CD14-positive monocyte (primary cell): Measurements from ENCODE around the gene DCLRE1B. TPM values are rescaled to one million over a fixed set of nuclear protein-coding genes. Genes with fewer than 3 reads are reported as not detected.

Source experiments
- DNase-seq, 3 donors: peaks; one replicate each; pipeline ENCODE4 v3.0.0-alpha.2; 2011 to 2022
- H2AFZ ChIP-seq: 2 replicates; pipeline ENCODE4 v1.6.0; 2012; ENCODE audit warnings: mild to moderate bottlenecking, low read depth, low read length, inconsistent platforms; ENCODE audit not compliant: insufficient read depth, poor library complexity, severe bottlenecking
- H3K27ac ChIP-seq, 2 donors: 1 replicate in 1 of 2; 2 replicates in 1 of 2; pipeline ENCODE4 v1.5.1; 2012 to 2013; ENCODE audit warnings: low read length in 2 of 2, control low read depth in 1 of 2, inconsistent platforms in 1 of 2, low read depth in 1 of 2, mild to moderate bottlenecking in 1 of 2
- H3K27me3 ChIP-seq, 2 donors: one replicate each; pipeline versions ENCODE4 v1.6.0 to v1.6.1; 2011 to 2013; ENCODE audit warnings: low read length in 2 of 2; ENCODE audit not compliant: control insufficient read depth in 2 of 2, insufficient read depth in 2 of 2
- H3K36me3 ChIP-seq, 2 donors: replicated peaks in 1 of 2; 1 replicate in 1 of 2; 2 replicates in 1 of 2; pipeline versions ENCODE4 v1.5.1 to v1.6.1; 2012 to 2013; ENCODE audit warnings: low read length in 2 of 2, control low read depth in 1 of 2, inconsistent platforms in 1 of 2, mild to moderate bottlenecking in 1 of 2; ENCODE audit not compliant: insufficient read depth in 2 of 2, control insufficient read depth in 1 of 2
- H3K4me1 ChIP-seq, 2 donors: 1 replicate in 1 of 2; 2 replicates in 1 of 2; pipeline versions ENCODE4 v1.5.1 to v1.6.1; 2012 to 2013; ENCODE audit warnings: low read length in 2 of 2, control low read depth in 1 of 2, inconsistent platforms in 1 of 2, mild to moderate bottlenecking in 1 of 2, moderate library complexity in 1 of 2; ENCODE audit not compliant: insufficient read depth in 2 of 2, control insufficient read depth in 1 of 2
- H3K4me2 ChIP-seq: replicated peaks from 2 replicates; pipeline ENCODE3; 2012; ENCODE audit warnings: low read length, moderate library complexity, mild to moderate bottlenecking; ENCODE audit not compliant: poor library complexity, severe bottlenecking; ENCODE audit errors: extremely low read depth
- H3K4me3 ChIP-seq, 3 experiments: fragments of 200-600 bp in 1 of 3; sonication (generic) in 1 of 3; replicated peaks in 1 of 3; 1 replicate in 2 of 3; 2 replicates in 1 of 3; pipeline ENCODE4 v1.5.1; 2011 to 2013; ENCODE audit warnings: low read length in 3 of 3, mild to moderate bottlenecking in 3 of 3, control low read depth in 2 of 3, low read depth in 2 of 3, inconsistent platforms in 1 of 3, moderate library complexity in 1 of 3
- H3K79me2 ChIP-seq: 2 replicates; pipeline ENCODE4 v1.6.0; 2012; ENCODE audit warnings: mild to moderate bottlenecking, control low read depth, inconsistent platforms, low read length, moderate library complexity; ENCODE audit not compliant: insufficient read depth
- H3K9ac ChIP-seq: 2 replicates; pipeline ENCODE4 v1.6.0; 2017; ENCODE audit warnings: low read length, mild to moderate bottlenecking; ENCODE audit not compliant: insufficient read depth, poor library complexity, severe bottlenecking
- H3K9me3 ChIP-seq, 2 donors: replicated peaks in 1 of 2; 1 replicate in 1 of 2; 2 replicates in 1 of 2; pipeline versions ENCODE4 v1.5.1 to v1.6.1; 2012 to 2013; ENCODE audit warnings: low read length in 2 of 2, control low read depth in 1 of 2; ENCODE audit not compliant: control insufficient read depth in 1 of 2, insufficient read depth in 1 of 2
- H4K20me1 ChIP-seq: 2 replicates; pipeline ENCODE4 v1.6.0; 2012; ENCODE audit warnings: mild to moderate bottlenecking, low read length, control low read depth, moderate library complexity; ENCODE audit not compliant: insufficient read depth
- H3K27ac Mint-ChIP-seq, 7 donors: one replicate each; pipeline ENCODE4 v1.8.0; 2020; ENCODE audit warnings: mild to moderate bottlenecking in 7 of 7, mixed read lengths in 7 of 7, moderate library complexity in 6 of 7, inconsistent platforms in 2 of 7
- H3K27me3 Mint-ChIP-seq, 3 donors: one replicate each; pipeline ENCODE4 v1.8.0; 2021 to 2022; ENCODE audit warnings: low read depth in 3 of 3, mild to moderate bottlenecking in 3 of 3, mixed read lengths in 3 of 3, moderate library complexity in 3 of 3, inconsistent platforms in 1 of 3
- H3K36me3 Mint-ChIP-seq, 2 donors: one replicate each; pipeline ENCODE4 v1.8.0; 2020; ENCODE audit warnings: mixed read lengths in 2 of 2, inconsistent platforms in 1 of 2, mild to moderate bottlenecking in 1 of 2
- H3K4me1 Mint-ChIP-seq: one replicate; pipeline ENCODE4 v1.8.0; 2020; ENCODE audit warnings: mild to moderate bottlenecking, mixed read lengths
- H3K4me3 Mint-ChIP-seq, 2 donors: one replicate each; pipeline ENCODE4 v1.8.0; 2020; ENCODE audit warnings: mild to moderate bottlenecking in 2 of 2, mixed read lengths in 2 of 2, moderate library complexity in 1 of 2
- H3K9me3 Mint-ChIP-seq, 7 donors: one replicate each; pipeline ENCODE4 v1.8.0; 2020 to 2022; ENCODE audit warnings: mixed read lengths in 7 of 7, mild to moderate bottlenecking in 6 of 7, moderate library complexity in 6 of 7, inconsistent platforms in 2 of 7
- intact Hi-C, 2 donors: fragments of 100-400 bp; cut with micrococcal nuclease; formaldehyde crosslinking; loops; one replicate each; pipeline versions ENCODE4 v1.15.0 to v1.15.1; 2023
- polyA plus RNA-seq, 3 donors: library from polyadenylated mRNA; depleted of rRNA in 1 of 3; unstranded in 2 of 3; stranded (reverse) in 1 of 3; fragments of 300-500 nt in 2 of 3; fragments of >200 nt in 1 of 3; fragmentation: Illumina TruSeq in 2 of 3; gene quantifications; 1 replicate in 2 of 3; 2 replicates in 1 of 3; pipeline ENCODE4 v1.2.3, GENCODE V29; 2012 to 2021
- TF ChIP-seq, protein P1 (sequence below): fragments of 200-600 bp; IDR thresholded peaks from one replicate; pipeline ENCODE4 v1.8.0; 2022; ENCODE audit warnings: antibody characterized with exemption, mild to moderate bottlenecking

The DCLRE1B gene
- polyA plus RNA-seq, 3 donors = 3.0 to 5.7 (median 4.5) TPM

DNA sequence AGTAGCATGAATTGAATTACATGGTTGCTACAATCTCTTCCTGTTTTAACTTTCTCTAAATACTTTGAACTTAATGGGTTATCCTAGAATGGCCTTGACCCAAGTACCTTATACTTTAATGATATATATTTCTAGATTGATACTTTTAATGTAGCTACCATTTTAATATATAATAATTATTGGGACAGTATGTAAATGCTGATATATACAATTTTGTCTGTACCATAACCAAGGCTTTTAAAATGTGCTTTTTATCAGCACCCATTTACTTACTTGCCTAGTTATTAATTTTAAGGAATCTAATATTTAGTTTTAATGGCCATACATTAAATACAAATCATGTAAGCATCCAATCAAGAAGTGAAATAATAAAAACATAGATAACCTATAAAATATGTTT, 37.4 kb downstream of the DCLRE1B start:
- no peaks in the 10 kb centered on the region for H3K9me3 Mint-ChIP-seq
- Histone ChIP-seq H3K27ac (peak overlapping the region in 1 of 2 donors; percentile 69), H3K4me3 (peak overlapping the region in 1 of 3 experiments; percentile 42), H2AFZ (no peak overlapping the region), H3K79me2 (peaks cover 100% of the 10 kb centered on the region), H3K4me1 (peaks cover 70 to 90% of the 10 kb centered on the region in 2 donors), H4K20me1 (peaks cover 83% of the 10 kb centered on the region), H3K4me2 (peak overlapping the region; percentile 46), H3K9me3 (no peaks in the 10 kb centered on the region), H3K27me3 (no peaks in the 10 kb centered on the region), H3K9ac (no peak overlapping the region), H3K36me3 (peaks cover 12 to 18% of the 10 kb centered on the region in 2 donors)
- H3K36me3 Mint-ChIP-seq = peaks cover 33 to 53% of the 10 kb centered on the region in 2 donors
- no peaks in the 10 kb centered on the region for H3K27me3 Mint-ChIP-seq
- TF ChIP-seq, protein P1, sequence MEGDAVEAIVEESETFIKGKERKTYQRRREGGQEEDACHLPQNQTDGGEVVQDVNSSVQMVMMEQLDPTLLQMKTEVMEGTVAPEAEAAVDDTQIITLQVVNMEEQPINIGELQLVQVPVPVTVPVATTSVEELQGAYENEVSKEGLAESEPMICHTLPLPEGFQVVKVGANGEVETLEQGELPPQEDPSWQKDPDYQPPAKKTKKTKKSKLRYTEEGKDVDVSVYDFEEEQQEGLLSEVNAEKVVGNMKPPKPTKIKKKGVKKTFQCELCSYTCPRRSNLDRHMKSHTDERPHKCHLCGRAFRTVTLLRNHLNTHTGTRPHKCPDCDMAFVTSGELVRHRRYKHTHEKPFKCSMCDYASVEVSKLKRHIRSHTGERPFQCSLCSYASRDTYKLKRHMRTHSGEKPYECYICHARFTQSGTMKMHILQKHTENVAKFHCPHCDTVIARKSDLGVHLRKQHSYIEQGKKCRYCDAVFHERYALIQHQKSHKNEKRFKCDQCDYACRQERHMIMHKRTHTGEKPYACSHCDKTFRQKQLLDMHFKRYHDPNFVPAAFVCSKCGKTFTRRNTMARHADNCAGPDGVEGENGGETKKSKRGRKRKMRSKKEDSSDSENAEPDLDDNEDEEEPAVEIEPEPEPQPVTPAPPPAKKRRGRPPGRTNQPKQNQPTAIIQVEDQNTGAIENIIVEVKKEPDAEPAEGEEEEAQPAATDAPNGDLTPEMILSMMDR = no peak
- H3K4me1 Mint-ChIP-seq = peaks cover 80% of the 10 kb centered on the region
- H3K27ac Mint-ChIP-seq = peak overlapping the region; percentile 54 to 91 (median 77)
- DNase-seq = no peak
- intact Hi-C loops = loop anchor here in 1 of 2 donors (5.0 kb wide), 1 partner anchor 35 kb away; the partner anchor contains the start of gene DCLRE1B
- no peak overlapping the region for H3K4me3 Mint-ChIP-seq

DNA sequence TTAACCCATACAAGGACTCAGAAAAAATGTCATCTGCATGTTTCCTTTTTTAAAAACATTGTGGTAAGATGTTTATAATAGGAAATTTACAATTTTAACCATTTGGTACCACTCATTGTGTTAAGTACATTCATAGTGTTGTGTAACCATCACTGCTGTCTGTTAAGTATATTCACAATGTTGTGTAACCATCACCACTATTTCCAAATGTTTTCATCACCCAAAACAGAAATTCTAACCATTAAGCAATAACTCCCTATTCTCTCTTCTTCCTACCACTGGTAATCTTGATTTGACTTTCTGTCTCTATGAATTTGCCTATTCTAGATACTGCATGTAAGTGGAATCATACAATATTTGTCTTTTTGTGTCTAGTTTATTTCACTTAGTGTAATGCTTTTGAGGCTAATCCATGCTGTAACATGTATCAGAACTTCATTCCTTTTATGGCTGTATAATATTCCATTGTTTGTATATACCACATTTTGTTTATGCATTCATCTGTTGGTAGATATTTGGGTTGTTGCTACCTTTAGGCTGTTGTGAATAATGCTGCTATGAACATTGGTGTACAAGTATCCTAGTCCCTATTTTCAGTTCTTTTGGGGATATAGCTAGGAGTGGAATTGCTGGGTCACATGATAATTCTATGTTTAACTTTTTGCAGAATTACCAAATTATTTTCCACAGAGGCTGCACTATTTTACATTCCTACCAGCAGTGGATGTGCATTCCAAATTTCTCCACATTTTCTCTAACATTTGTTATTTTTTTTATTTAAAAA, 38.1 kb downstream of the DCLRE1B start:
- intact Hi-C loops = loop anchor here in 1 of 2 donors (5.0 kb wide), 1 partner anchor 36 kb away; the partner anchor contains the start of gene DCLRE1B
- Histone ChIP-seq H3K27ac (peak overlapping the region; percentile 42 to 69), H3K36me3 (peaks cover 12 to 18% of the 10 kb centered on the region in 2 donors), H3K9ac (no peak overlapping the region), H3K4me3 (peak overlapping the region in 1 of 3 experiments; percentile 42), H3K4me2 (peak overlapping the region; percentile 46), H3K4me1 (peaks cover 70 to 90% of the 10 kb centered on the region in 2 donors), H2AFZ (no peak overlapping the region), H4K20me1 (peaks cover 83% of the 10 kb centered on the region), H3K79me2 (peaks cover 100% of the 10 kb centered on the region), H3K27me3 (no peaks in the 10 kb centered on the region), H3K9me3 (no peaks in the 10 kb centered on the region)
- H3K27me3 Mint-ChIP-seq = no peaks in the 10 kb centered on the region
- no peaks in the 10 kb centered on the region for H3K9me3 Mint-ChIP-seq
- H3K36me3 Mint-ChIP-seq = peaks cover 32 to 46% of the 10 kb centered on the region in 2 donors
- DNase-seq = peak; percentile 73 to 95 (median 89)
- H3K4me3 Mint-ChIP-seq = no peak overlapping the region
- H3K27ac Mint-ChIP-seq = peak overlapping the region in 6 of 7 donors; percentile 73 to 90 (median 76)
- TF ChIP-seq, protein P1 = no peak
- H3K4me1 Mint-ChIP-seq = peaks cover 79% of the 10 kb centered on the region
